NCI-H510A (cell line): ENCODE results near the gene MIOX.
"Not testable (repeated sequence)": the region's sequence is repeated elsewhere in the genome, so short reads cannot be mapped to it uniquely, and the experiment has no call there.

Source experiments
- DNase-seq: peaks from one replicate; lab custom pipeline; 2025; lab: John Stamatoyannopoulos, UW

The MIOX gene

GRCh38 chr22:50517495-50518260 lies 31.0 kb downstream of the MIOX start:
- DNase-seq, result no peak

- DNase-seq, result no peak
Observed at GRCh38 chr22:50518606-50519005, 31.9 kb downstream of the MIOX start.

DNA sequence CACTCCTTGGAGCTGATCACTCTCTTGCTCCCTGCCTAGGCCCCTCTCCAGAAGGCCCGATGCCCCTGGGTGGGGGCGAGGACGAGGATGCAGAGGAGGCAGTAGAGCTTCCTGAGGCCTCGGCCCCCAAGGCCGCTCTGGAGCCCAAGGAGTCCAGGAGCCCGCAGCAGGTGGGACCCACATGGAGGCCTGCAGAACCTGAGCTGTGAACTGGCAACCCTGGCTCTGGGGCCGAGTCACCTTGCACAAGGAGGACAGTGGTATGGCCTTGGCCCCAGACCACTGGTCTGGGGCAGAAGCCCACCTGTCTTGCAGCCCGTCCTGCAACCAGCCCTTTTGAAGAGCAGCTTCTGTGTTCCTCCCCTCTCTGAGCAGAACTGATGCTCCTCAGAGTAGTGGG lies 32.5 kb downstream of the MIOX start:
- DNase-seq, result no peak

DNA sequence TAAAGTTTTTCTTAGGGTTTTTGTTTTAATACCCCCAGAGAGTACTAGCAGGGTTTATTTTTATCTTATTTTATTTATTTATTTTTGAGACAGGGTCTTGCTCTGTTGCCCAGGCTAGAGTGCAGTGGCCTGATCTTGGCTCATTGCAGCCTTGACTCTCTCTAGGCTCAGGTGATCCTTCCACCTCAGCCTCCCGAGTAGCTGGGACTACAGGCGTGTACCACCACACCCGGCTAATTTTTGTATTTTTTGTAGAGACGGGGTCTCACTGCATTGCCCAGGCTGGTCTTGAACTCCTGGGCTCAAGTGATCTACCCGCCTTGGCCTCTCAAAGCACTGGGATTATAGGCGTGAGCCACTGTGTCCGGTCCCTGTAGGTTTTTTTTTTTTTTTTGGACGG lies 33.5 kb downstream of the MIOX start:
- not testable (repeated sequence) for DNase-seq

DNA sequence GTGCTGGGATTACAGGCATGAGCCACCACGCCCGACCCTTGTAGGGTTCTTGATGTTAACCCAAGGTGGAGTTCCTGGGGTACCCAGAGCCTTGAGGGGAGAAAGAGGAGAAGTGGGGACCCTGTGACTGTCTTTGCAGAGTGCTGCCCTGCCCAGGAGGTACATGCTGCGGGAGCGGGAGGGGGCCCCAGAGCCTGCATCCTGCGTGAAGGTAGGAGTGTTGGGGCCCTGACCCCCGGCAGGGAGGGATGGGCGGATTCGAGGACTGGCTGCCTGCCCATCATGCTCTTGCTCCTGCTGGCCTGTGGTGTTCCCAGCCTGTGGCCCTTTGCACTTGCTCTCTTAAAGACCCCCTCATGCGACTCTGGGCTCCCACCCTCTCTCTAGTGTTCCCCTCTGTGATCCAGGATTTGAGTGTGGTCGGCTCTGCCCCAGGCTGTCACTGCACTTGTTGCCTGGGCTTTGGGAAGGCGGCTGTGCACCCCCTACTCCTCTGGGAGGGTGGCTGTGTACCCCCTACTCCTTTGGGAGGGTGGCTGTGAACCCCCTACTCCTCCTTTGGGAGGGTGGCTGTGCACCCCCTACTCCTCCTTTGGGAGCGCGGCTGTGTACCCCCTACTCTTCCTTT lies 34.3 kb downstream of the MIOX start:
- DNase-seq, result no peak

DNA sequence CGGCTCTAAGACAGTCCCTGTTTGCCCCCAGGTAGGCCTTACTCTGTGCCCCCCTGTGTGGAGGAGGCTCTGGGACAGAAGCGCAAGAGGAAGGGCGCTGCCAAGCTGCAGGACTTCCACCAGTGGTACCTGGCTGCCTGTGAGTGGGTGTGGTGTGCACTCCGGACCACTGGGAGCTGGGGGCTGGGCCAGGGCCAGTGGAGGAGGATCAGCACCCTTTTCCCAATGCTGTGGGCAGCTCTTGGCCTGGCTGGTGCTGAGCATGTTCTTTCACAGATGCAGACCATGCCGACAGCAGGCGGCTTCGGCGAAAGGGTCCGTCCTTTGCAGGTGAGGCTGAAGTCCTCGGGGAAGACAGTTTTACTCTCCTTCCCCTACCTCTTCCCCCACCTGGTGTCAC lies 35.1 kb downstream of the MIOX start:
- no peak for DNase-seq

DNA sequence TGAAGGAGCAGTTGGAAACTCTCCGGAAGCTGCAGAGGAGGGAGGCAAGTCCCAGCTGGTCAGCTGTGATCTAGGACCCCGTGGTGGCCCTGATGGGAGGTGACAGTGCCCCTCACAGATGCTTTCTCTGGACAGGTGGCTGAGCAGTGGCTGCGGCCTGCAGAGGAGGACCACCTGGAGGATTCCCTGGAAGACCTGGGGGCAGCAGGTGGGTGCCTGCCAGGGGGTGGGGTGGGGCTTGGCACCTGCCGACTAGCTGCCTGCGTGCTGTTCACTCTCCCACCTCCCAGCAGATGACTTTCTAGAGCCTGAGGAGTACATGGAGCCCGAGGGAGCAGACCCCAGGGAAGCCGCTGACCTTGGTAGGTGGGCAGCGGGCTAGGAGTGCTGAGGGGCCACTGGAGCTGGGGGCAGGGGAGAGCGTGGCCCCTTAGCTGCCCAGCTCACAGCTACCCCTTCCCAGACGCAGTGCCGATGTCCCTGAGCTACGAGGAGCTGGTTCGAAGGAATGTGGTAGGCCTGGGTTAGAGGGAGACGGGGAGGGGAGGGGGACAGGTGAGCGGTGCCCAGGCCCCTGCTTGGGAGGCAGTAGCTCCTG lies 35.6 kb downstream of the MIOX start:
- no peak for DNase-seq

GRCh38 chr22:50522806-50523438 lies 36.3 kb downstream of the MIOX start:
- no peak for DNase-seq

DNA sequence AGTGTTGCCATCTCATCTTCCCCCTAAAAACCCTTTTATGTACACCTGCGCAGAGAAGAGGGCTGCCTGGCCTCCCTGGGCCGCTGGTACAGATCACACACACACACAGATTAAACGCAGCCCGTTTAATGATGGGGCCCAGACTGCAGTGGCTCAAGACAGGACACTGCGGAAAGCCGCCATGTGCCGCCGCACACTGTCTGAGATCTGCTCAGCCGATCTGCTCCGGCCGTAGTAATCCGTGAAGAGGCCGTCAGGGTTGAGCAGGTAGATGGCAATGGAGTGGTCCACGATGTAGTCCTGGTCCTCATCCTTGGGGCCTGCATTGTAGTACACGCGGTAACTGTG lies 36.8 kb downstream of the MIOX start:
- no peak for DNase-seq

DNA sequence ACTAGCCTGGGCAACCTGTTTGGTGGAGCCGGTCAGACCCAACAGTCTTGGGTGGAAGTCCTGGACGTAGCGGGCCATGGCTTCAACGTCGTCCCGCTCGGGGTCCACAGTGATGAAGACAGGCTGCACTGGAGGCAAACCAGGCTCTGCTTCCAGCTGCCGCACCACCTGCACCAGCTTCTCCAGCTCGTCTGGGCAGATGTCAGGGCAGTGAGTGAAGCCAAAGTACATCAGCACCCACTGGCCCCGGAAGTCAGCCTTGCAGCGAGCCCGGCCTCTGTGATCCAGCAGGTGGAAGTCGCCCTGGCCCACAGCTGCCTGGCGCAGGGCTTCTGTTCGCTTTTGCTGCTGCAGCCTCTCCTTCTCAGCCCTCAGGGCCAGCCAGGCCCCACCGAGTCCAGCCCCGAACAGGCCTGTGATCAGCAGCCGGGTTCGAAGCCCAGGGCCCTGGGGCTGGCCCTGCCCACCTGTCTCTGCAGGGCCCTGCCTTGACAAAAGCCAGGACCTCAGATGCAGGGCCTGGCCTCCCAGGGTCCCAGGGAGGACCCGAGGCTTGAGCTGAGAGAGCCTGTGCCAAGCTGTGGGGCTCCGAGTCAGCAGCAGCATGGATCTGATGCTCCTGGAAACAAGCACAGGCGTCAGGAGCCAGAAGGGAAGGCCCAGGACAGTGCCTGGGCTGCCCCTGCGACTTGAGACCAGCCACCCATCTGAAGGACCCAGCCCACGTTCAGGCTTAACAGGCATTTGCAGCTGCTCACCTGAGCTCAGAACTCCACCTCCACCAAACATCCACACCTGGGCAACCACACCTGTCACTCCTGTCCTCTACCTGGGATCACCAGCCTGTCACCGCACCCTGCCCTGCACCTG lies 37.4 kb downstream of the MIOX start:
- DNase-seq, result no peak

DNA sequence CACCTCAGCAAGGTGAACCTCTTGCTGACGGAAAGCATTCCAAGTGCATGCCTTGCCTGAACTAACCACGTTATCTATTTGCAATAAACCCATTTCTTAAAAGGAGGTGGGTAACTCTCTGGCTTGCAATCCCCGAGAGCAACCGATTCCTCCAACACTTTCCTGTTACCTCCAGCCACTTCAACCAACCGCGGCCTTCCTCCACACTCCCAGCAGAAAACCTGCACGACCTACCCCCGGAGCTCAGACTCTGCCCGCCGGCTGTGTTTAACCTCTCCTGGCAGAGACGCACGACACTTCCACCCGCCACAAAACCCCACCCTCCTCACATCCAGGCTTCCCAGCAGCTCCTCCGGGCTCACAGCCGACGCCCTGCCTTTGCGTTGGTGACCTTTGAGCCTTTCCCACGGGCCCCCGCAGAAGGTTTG lies 38.0 kb downstream of the MIOX start:
- DNase-seq, result no peak

DNA sequence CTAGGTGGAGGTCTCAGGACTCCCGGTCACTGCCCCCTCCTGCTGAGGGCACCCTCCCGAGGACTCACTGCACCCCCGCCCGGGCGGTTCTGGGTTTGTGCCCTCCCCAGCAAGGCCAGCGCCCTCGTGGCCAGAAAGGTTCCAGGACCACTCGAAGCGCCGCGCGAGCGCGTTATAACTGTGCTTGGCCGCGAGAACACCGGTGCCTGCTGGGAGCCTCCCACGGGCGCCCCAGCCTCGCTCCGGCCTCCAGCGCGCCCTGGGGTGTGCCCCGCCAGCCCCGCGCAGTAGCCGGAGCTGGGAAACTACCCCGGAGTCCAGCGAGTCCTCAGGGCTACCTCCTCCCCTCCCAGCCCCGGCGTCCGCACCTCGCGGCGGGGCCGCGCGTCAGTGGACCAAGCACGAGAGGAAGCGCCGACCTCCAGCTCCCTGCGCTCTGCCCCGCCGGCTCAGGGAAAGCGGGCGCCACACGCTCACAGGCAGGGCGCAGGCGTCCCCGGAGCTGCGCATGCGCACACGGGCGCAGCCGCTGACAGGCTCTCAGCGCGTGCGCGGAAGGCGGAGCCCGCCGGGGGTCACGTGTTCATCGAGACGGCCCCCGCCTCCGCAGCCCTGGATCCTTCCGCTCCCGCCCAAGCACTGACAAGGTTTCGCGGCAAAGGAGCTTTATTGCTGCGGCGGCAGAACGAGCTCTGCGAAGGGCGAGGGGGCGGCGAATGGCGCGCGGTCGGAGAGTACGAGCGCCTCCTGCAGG lies 38.6 kb downstream of the MIOX start, which contains the start of gene SCO2:
Gene SCO2 (minus strand): TSS at position 495 of the 754 bp plus-strand sequence. CDS start 1,187 bp downstream, outside the sequence.
- DNase-seq, result peak; percentile 89

GRCh38 chr22:50525858-50526107 lies 39.1 kb downstream of the MIOX start:
- no peak for DNase-seq

- DNase-seq, result peak; percentile 55
Observed at GRCh38 chr22:50526108-50526833, 39.6 kb downstream of the MIOX start.

- no peak for DNase-seq
Observed at GRCh38 chr22:50526834-50527801, 40.5 kb downstream of the MIOX start.

DNA sequence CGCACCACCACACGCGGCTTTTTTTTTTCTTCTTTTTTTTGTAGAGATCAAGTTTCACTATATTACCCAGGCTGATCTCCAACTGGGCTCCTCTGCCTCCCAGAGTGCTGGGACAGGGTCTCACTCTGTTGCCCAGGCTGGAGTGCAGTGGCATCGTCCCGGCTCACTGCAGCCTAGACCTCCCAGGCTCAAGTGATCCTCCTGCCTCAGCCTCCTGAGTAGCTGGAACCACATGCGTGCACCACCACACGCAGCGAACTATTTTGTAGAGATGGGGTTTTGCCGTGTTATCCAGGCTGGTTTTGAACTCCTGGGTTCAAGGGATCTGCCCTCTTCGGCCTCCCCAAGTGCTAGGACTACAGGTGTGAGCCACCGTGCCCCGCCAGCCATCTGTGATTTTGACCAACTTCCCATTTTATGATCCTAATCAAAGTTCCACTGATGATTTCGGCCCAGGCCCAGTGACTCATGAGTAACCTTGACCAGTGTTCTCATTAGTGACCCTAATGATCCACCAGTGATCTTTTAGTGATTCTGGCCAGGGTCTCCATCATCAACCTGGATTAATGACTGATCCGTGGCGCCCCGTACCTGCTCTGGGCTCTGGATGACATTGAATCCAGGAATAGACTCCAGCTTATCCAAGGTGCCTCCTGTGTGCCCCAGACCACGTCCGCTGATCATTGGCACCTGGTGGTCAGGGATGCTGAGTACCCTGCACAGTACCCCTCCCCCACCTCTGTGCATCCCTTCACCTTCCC lies 41.4 kb downstream of the MIOX start:
- no peak for DNase-seq

- DNase-seq, result no peak
Observed at GRCh38 chr22:50528682-50529415, 42.2 kb downstream of the MIOX start.

DNA sequence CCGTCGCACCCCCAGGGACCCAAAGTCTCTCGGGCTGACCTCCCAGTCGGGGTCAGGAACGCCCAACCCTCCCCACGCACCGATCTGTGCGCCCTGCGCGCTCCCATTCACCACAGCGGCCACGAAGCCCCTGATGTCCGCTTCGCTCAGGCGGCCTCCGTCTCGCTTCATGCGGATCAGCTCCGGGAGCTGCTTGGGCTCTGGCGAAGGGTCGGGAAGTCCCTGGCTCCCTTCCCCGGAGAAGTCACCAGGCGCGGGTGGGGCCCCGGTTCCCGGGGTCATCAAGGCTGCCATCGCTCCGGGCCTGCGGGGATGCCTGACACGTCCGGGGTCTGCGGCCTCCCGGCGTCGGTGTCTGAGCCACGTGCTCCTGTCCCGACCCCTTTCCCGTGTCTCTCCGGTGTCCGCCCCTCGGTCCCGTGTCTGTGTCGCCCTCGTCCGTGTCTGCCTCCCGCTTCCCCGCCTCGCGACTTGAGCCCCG lies 42.8 kb downstream of the MIOX start:
- DNase-seq, result no peak
